Erythroblast (primary cell): Measurements from ENCODE around the gene PLIN4.

Experiments
- GATA1 ChIP-seq: IDR thresholded peaks from 2 replicates; pipeline ENCODE4 v1.6.1; 2011; ENCODE audit warnings: low read depth, mild to moderate bottlenecking, control low read depth, low read length, moderate library complexity
- POLR2A ChIP-seq: IDR thresholded peaks from 2 replicates; pipeline ENCODE4 v1.6.1; 2011; ENCODE audit warnings: mild to moderate bottlenecking, low read length

- no peak for TF ChIP-seq POLR2A
- TF ChIP-seq GATA1: no peak
These were observed 26.8 kb downstream of the PLIN4 start for GRCh38 chr19:4491446-4491845.
